Measurements from ENCODE around the gene PYDC1. TPM values are rescaled to one million over a fixed set of nuclear protein-coding genes. Genes with fewer than 3 reads are reported as not detected.

The PYDC1 gene
- total and polyA plus RNA-seq, 10 of the 15 experiments (the other 5 are each of a cell fraction or from before 2014, with no cell fraction given), result not detected

DNA sequence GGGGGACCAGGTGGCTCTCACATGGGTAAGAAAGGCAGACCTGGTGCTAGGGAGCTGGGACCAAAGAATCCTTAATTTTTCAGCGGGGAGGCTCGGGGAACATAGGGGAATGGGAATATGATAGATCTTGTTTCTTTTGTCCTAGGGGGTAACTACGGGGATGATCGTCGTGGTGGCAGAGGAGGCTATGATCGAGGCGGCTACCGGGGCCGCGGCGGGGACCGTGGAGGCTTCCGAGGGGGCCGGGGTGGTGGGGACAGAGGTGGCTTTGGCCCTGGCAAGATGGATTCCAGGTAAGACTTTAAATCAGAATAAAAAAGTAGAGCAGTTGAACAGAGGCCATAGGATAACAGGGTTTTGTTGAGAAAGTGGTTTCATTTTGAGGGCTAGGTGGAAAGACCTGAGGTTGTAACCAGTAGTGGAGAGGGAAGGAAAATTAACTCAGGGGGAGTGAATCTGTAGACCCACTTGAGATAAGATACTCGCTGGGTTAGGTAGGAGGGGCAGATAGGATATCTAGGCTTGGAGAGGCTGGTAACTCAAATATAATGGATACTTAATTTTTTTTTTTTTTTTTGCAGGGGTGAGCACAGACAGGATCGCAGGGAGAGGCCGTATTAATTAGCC, 26.0 kb downstream of the PYDC1 start:
- H3K79me2 ChIP-seq (ENCODE audit: control insufficient read depth, insufficient read depth, low read length), result peaks cover 30% of the 10 kb centered on the region
- SMC1A ChIA-PET (ENCODE audit: uncharacterized antibody, unreplicated experiment), result no interaction called here

DNA sequence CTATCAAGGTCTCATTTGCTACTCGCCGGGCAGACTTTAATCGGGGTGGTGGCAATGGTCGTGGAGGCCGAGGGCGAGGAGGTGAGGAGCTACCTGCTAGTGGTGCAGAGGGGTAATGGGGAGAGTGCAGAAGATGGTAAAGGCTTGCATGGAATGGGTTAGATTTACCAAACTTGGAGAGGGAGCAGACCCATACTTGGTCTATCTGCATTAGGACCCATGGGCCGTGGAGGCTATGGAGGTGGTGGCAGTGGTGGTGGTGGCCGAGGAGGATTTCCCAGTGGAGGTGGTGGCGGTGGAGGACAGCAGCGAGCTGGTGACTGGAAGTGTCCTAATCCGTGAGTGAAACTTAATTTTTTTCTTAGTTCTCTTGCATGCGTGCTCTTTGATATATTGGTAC, 26.9 kb downstream of the PYDC1 start:
- FAIRE-seq, result no peak
- in situ Hi-C loops (cut with MboI), result no loop called here
- Histone ChIP-seq H3K4me2 (ENCODE audit: control insufficient read depth, insufficient read depth) (no peak overlapping the region), H2AFZ (ENCODE audit: control insufficient read depth, low read depth, low read length) (no peak overlapping the region), H3K9me3 (replicated peaks; ENCODE audit: control insufficient read depth, insufficient read depth, low read length) (no peaks in the 10 kb centered on the region), H3K36me3 (ENCODE audit: control insufficient read depth in 2 of 2, insufficient read depth in 2 of 2, low read length in 1 of 2) (peaks cover 40 to 80% of the 10 kb centered on the region in 2 experiments), H3K79me2 (ENCODE audit: control insufficient read depth, insufficient read depth, low read length) (peaks cover 38% of the 10 kb centered on the region), H3K4me1 (ENCODE audit: control insufficient read depth, insufficient read depth, low read length) (peaks cover 4% of the 10 kb centered on the region), H3K27ac (ENCODE audit: control insufficient read depth, insufficient read depth) (no peak overlapping the region), H3K9ac (ENCODE audit: control insufficient read depth, insufficient read depth, low read length) (no peak overlapping the region), H3K27me3 (replicated peaks in 1 of 2; ENCODE audit: control insufficient read depth in 2 of 2, insufficient read depth in 2 of 2, low read length in 1 of 2) (no peaks in the 10 kb centered on the region), H4K20me1 (ENCODE audit: control insufficient read depth, insufficient read depth) (no peaks in the 10 kb centered on the region; the same call in 1 of the 2 replicates), H3K4me3 (no peak overlapping the region)
- no peak for ATAC-seq
- DNase-seq (ENCODE audit: low read depth, low spot score), result no peak
- RAD21 ChIA-PET (ENCODE audit: unreplicated experiment), result interaction anchor here (0.9 to 1.6 kb wide), 2 partner anchors 12 to 13 kb away, joined by 3 to 5 read pairs; partner anchors contain the start of gene PYCARD
- CTCF ChIA-PET, result interaction anchor here (1.2 kb wide), 2 partner anchors 25 to 195 kb away, joined by 3 read pairs; no protein-coding TSS in a partner anchor
- SMC1A ChIA-PET (ENCODE audit: uncharacterized antibody, unreplicated experiment), result interaction anchor here (0.6 to 1.1 kb wide), 3 partner anchors 9 to 13 kb away, joined by 3 read pairs; partner anchors contain the start of gene PYCARD
- POLR2A ChIA-PET, result interaction anchor here (0.5 to 1.4 kb wide), 4 partner anchors 11 to 169 kb away, joined by 4 to 6 read pairs (median 4); partner anchors contain the start of gene PYCARD
- 96% methylated on average over 12 of the region's 12 CpGs for WGBS (ENCODE audit: insufficient coverage, insufficient replicate concordance, low lambda C conversion rate, missing lambda C conversion rate)
- intact Hi-C loops (cut with micrococcal nuclease; ENCODE audit: unreplicated experiment), result no loop called here
- TF ChIP-seq POLR2AphosphoS5 (IDR thresholded peaks at IDR 0.05; ENCODE audit: low read length), result peak; percentile 80
- no peak for TF ChIP-seq CEBPB (IDR thresholded peaks at IDR 0.05; ENCODE audit: borderline replicate concordance in 1 of 2, low read depth in 2 of 2, low read length in 2 of 2)
- TF ChIP-seq, protein P1, sequence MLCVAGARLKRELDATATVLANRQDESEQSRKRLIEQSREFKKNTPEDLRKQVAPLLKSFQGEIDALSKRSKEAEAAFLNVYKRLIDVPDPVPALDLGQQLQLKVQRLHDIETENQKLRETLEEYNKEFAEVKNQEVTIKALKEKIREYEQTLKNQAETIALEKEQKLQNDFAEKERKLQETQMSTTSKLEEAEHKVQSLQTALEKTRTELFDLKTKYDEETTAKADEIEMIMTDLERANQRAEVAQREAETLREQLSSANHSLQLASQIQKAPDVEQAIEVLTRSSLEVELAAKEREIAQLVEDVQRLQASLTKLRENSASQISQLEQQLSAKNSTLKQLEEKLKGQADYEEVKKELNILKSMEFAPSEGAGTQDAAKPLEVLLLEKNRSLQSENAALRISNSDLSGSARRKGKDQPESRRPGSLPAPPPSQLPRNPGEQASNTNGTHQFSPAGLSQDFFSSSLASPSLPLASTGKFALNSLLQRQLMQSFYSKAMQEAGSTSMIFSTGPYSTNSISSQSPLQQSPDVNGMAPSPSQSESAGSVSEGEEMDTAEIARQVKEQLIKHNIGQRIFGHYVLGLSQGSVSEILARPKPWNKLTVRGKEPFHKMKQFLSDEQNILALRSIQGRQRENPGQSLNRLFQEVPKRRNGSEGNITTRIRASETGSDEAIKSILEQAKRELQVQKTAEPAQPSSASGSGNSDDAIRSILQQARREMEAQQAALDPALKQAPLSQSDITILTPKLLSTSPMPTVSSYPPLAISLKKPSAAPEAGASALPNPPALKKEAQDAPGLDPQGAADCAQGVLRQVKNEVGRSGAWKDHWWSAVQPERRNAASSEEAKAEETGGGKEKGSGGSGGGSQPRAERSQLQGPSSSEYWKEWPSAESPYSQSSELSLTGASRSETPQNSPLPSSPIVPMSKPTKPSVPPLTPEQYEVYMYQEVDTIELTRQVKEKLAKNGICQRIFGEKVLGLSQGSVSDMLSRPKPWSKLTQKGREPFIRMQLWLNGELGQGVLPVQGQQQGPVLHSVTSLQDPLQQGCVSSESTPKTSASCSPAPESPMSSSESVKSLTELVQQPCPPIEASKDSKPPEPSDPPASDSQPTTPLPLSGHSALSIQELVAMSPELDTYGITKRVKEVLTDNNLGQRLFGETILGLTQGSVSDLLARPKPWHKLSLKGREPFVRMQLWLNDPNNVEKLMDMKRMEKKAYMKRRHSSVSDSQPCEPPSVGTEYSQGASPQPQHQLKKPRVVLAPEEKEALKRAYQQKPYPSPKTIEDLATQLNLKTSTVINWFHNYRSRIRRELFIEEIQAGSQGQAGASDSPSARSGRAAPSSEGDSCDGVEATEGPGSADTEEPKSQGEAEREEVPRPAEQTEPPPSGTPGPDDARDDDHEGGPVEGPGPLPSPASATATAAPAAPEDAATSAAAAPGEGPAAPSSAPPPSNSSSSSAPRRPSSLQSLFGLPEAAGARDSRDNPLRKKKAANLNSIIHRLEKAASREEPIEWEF (IDR thresholded peaks at IDR 0.05; ENCODE audit: insufficient replicate concordance, low read depth, low read length), result no peak
- TF ChIP-seq TAF1 (IDR thresholded peaks at IDR 0.05; ENCODE audit: borderline replicate concordance, low read depth, low read length), result no peak
- TF ChIP-seq POLR2A (IDR thresholded peaks at IDR 0.05; ENCODE audit: low read depth, low read length), result peak; percentile 69
- no peak for TF ChIP-seq TCF3 (IDR thresholded peaks at IDR 0.05; ENCODE audit: borderline replicate concordance, insufficient read depth, low read depth, low read length)
- no peak for TF ChIP-seq SPI1 (IDR thresholded peaks at IDR 0.05; ENCODE audit: borderline replicate concordance, insufficient read depth, low read depth, low read length)
- BruUV-seq (replicated peaks), result no TSS peak

More for the DNA sequence above, 26.0 kb downstream of the PYDC1 start:
- ChIA-PET POLR2A (interaction anchor here (0.8 to 1.4 kb wide), 2 partner anchors 10 to 12 kb away, joined by 4 read pairs; partner anchors contain the start of gene PYCARD), CTCF (interaction anchor here (1.2 kb wide), 1 partner anchor 9 kb away, joined by 3 read pairs; no protein-coding TSS in a partner anchor), RAD21 (ENCODE audit: unreplicated experiment) (interaction anchor here (1.6 kb wide), 1 partner anchor 11 kb away, joined by 5 read pairs; the partner anchor contains the start of gene PYCARD)
- Histone ChIP-seq H3K27me3 (replicated peaks in 1 of 2; ENCODE audit: control insufficient read depth in 2 of 2, insufficient read depth in 2 of 2, low read length in 1 of 2) (no peaks in the 10 kb centered on the region), H3K27ac (ENCODE audit: control insufficient read depth, insufficient read depth) (no peak overlapping the region; the same call in 1 of the 2 replicates), H3K4me1 (ENCODE audit: control insufficient read depth, insufficient read depth, low read length) (peaks cover 4% of the 10 kb centered on the region), H3K4me3 (no peak overlapping the region), H3K4me2 (ENCODE audit: control insufficient read depth, insufficient read depth) (no peak overlapping the region), H4K20me1 (ENCODE audit: control insufficient read depth, insufficient read depth) (no peaks in the 10 kb centered on the region; the same call in 1 of the 2 replicates), H3K9me3 (replicated peaks; ENCODE audit: control insufficient read depth, insufficient read depth, low read length) (no peaks in the 10 kb centered on the region), H3K9ac (ENCODE audit: control insufficient read depth, insufficient read depth, low read length) (no peak overlapping the region), H2AFZ (ENCODE audit: control insufficient read depth, low read depth, low read length) (no peak overlapping the region), H3K36me3 (ENCODE audit: control insufficient read depth in 2 of 2, insufficient read depth in 2 of 2, low read length in 1 of 2) (peaks cover 35 to 79% of the 10 kb centered on the region in 2 experiments)
- intact Hi-C loops (cut with micrococcal nuclease; ENCODE audit: unreplicated experiment) (no loop called here), in situ Hi-C loops (cut with MboI) (no loop called here)
- TF ChIP-seq IKZF2 (IDR thresholded peaks at IDR 0.05) (no peak), POLR2AphosphoS5 (IDR thresholded peaks at IDR 0.05; ENCODE audit: low read length) (peak; percentile 63; the same call in 1 of the 2 replicates), BACH1 (IDR thresholded peaks at IDR 0.05; ENCODE audit: borderline replicate concordance) (0 out of 2 replicates have a peak, but pooled peaks have one; percentile 61)
- DNase-seq (ENCODE audit: low read depth, low spot score) (no peak), FAIRE-seq (no peak), ATAC-seq (no peak)
- 97% methylated on average over 17 of the region's 17 CpGs for WGBS (ENCODE audit: insufficient coverage, insufficient replicate concordance, low lambda C conversion rate, missing lambda C conversion rate)
- no TSS peak for BruUV-seq (replicated peaks)

All from GM12878 (cell line).